GM12878 (cell line): Measurements from ENCODE around the gene FAM53B. TPM values are rescaled to one million over a fixed set of nuclear protein-coding genes. Genes with fewer than 3 reads are reported as not detected.

Experiments
- ATAC-seq: fragments of 200-7000 bp; cut with Tn5 transposase; 3 replicates; pipeline ENCODE4 v1.9.1; 2020; ENCODE audit warnings: mild to moderate bottlenecking, moderate library complexity
- BruUV-seq: library from RNA; stranded (reverse); fragments of 400-500 nt; replicated peaks from 2 replicates; lab custom pipeline; 2021; lab: Mats Ljungman, UMichigan
- CTCF ChIA-PET: fragments of 300-600 bp; sonication (Branson Sonifier 250); formaldehyde crosslinking; extraction: SDS; loops from one replicate; lab custom pipeline; 2021; ENCODE audit warnings: inconsistent platforms; lab: Yijun Ruan, JAX
- POLR2A ChIA-PET: fragments of 350-600 bp; formaldehyde crosslinking; extraction: SDS; loops from one replicate; lab custom pipeline; 2021; ENCODE audit warnings: inconsistent platforms; lab: Charles Lee
- RAD21 ChIA-PET: fragments of 300-600 bp; sonication (Branson Sonifier 250); formaldehyde crosslinking; loops from one replicate; lab custom pipeline; 2023; ENCODE audit warnings: antibody characterized with exemption; ENCODE audit not compliant: unreplicated experiment; lab: Charles Lee
- SMC1A ChIA-PET: fragments of 300-600 bp; sonication (Branson Sonifier 250); formaldehyde crosslinking; loops from one replicate; lab custom pipeline; 2023; ENCODE audit not compliant: unreplicated experiment, uncharacterized antibody; lab: Charles Lee
- DNase-seq: peaks from one replicate; pipeline ENCODE4 v3.0.0-alpha.2; 2011; ENCODE audit warnings: low read depth, low spot score
- FAIRE-seq: peaks from 3 replicates; lab custom pipeline; 2011; peaks lifted over from hg19 to GRCh38; lab: Jason Lieb, UNC
- H2AFZ ChIP-seq: 2 replicates; pipeline ENCODE4 v1.6.0; 2011; ENCODE audit warnings: low read depth, low read length, control low read depth; ENCODE audit not compliant: control insufficient read depth
- H3K27ac ChIP-seq: 2 replicates; pipeline ENCODE4 v1.5.1; 2011; ENCODE audit warnings: control low read depth; ENCODE audit not compliant: control insufficient read depth, insufficient read depth
- H3K27me3 ChIP-seq, 2 experiments: replicated peaks in 1 of 2; 2 replicates each; pipeline versions ENCODE4 v1.6.0 to v1.6.1; 2011; ENCODE audit warnings: low read length in 1 of 2; ENCODE audit not compliant: control insufficient read depth in 2 of 2, insufficient read depth in 2 of 2
- H3K36me3 ChIP-seq, 2 experiments: 2 replicates each; pipeline ENCODE4 v1.5.1; 2011; ENCODE audit warnings: low read length in 1 of 2; ENCODE audit not compliant: control insufficient read depth in 2 of 2, insufficient read depth in 2 of 2
- H3K4me1 ChIP-seq: 2 replicates; pipeline ENCODE4 v1.6.1; 2011; ENCODE audit warnings: mild to moderate bottlenecking, low read length, moderate library complexity, mixed read lengths; ENCODE audit not compliant: control insufficient read depth, insufficient read depth
- H3K4me2 ChIP-seq: 2 replicates; pipeline ENCODE4 v1.6.0; 2011; ENCODE audit warnings: control low read depth; ENCODE audit not compliant: control insufficient read depth, insufficient read depth
- H3K4me3 ChIP-seq: fragments of 200-600 bp; sonication (generic); 2 replicates; pipeline ENCODE4 v1.5.1; 2016
- H3K79me2 ChIP-seq: 2 replicates; pipeline ENCODE4 v1.6.0; 2011; ENCODE audit warnings: low read length; ENCODE audit not compliant: control insufficient read depth, insufficient read depth
- H3K9ac ChIP-seq: 2 replicates; pipeline ENCODE4 v1.8.0; 2011; ENCODE audit warnings: low read length, control low read depth, mixed read lengths; ENCODE audit not compliant: control insufficient read depth, insufficient read depth
- H3K9me3 ChIP-seq: replicated peaks from 3 replicates; pipeline ENCODE4 v1.5.1; 2011; ENCODE audit warnings: mild to moderate bottlenecking, low read length; ENCODE audit not compliant: control insufficient read depth, insufficient read depth
- H4K20me1 ChIP-seq: 2 replicates; pipeline ENCODE4 v1.6.0; 2011; ENCODE audit not compliant: control insufficient read depth, insufficient read depth
- CHD1 ChIP-seq: IDR thresholded peaks from 2 replicates; pipeline ENCODE4 v1.6.1; 2012; ENCODE audit warnings: low read depth, low read length, improper control_type of control experiment
- ESRRA ChIP-seq: IDR thresholded peaks from 2 replicates; pipeline ENCODE4 v1.6.1; 2012; ENCODE audit warnings: mild to moderate bottlenecking, low read length, improper control_type of control experiment
- FOS ChIP-seq: IDR thresholded peaks from 3 replicates; pipeline ENCODE4 v1.6.1; 2011; ENCODE audit warnings: borderline replicate concordance; ENCODE audit not compliant: insufficient read length; ENCODE audit errors: extremely low read depth
- MXI1 ChIP-seq: fragments of 150-350 bp; IDR thresholded peaks from 2 replicates; pipeline ENCODE4 v1.6.1; 2011; ENCODE audit warnings: low read depth, mild to moderate bottlenecking, inconsistent platforms, low read length, improper control_type of control experiment
- WRNIP1 ChIP-seq: IDR thresholded peaks from 2 replicates; pipeline ENCODE4 v1.6.1; 2011; ENCODE audit warnings: low read depth, low read length, improper control_type of control experiment, borderline replicate concordance
- WGBS: methylation state at CpG from one replicate; pipeline ENCODE4 v1.1.6; 2016; ENCODE audit warnings: low lambda C conversion rate; ENCODE audit not compliant: insufficient replicate concordance, insufficient coverage; ENCODE audit errors: missing lambda C conversion rate; 5-methylcytosine and 5-hydroxymethylcytosine counted together
- in situ Hi-C: fragments of 300-500 bp; cut with MboI; formaldehyde crosslinking; loops from 9 replicates; pipeline ENCODE4 v1.14.3; 2018; ENCODE audit warnings: mixed read lengths
- intact Hi-C: fragments of 100-400 bp; cut with micrococcal nuclease; formaldehyde crosslinking; loops from one replicate; pipeline ENCODE4 v1.14.2; 2022; ENCODE audit not compliant: unreplicated experiment
- polyA plus RNA-seq, 11 experiments: library from polyadenylated mRNA; depleted of rRNA in 4 of 11; unstranded in 6 of 11; stranded (reverse) in 5 of 11; fragments of >200 nt; fragmentation: Nextera tagmentation in 4 of 11; fragmentation: Illumina TruSeq in 1 of 11; extraction: Ambion mirVana in 4 of 11; extraction: Trizol in 1 of 11; gene quantifications; 1 replicate in 1 of 11; 2 replicates in 10 of 11; pipeline versions ENCODE4 v1.2.1 to v1.2.3, GENCODE V29; 2011 to 2016; ENCODE audit warnings: inconsistent platforms in 2 of 11, missing spikeins in 2 of 11, low read depth in 1 of 11
- total RNA-seq, 4 experiments: library from RNA; depleted of rRNA in 3 of 4; stranded (reverse); fragments of >200 nt in 3 of 4; fragmentation: Illumina TruSeq in 1 of 4; extraction: Trizol in 1 of 4; gene quantifications; 2 replicates each; pipeline versions ENCODE4 v1.2.1 to v1.2.3, GENCODE V29; 2013 to 2021
- TF ChIP-seq, protein P1 (sequence below): fragments of 150-350 bp; IDR thresholded peaks from 2 replicates; pipeline ENCODE4 v1.6.1; 2016; ENCODE audit warnings: low read depth, low read length

The FAM53B gene
- total and polyA plus RNA-seq, 10 of the 15 experiments (the other 5 are each of a cell fraction or from before 2014, with no cell fraction given), result 0.05 to 26.3 (median 8.1) TPM

DNA sequence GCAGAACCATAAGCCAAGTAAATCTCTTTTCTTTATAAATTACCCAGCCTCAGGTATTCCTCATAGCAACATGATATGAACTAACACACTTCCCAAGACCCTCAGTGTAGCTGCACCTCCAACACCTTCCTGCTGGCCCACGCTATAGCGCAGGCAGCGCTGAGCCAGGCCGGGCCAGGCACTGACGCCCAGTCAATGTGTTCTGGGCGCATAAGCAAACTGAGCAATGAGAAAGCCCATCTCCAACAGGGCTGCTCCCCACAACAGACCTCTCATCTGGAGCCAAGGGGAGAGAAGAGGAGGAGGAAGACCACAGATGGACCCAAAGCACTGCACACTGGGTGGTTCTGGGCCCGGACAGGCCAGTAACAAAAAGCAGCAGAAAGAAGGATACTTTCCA, 40.8 kb downstream of the FAM53B start (continued):
- TF ChIP-seq FOS (no peak), ESRRA (no peak), CHD1 (no peak), WRNIP1 (no peak)
- TF ChIP-seq, protein P1, sequence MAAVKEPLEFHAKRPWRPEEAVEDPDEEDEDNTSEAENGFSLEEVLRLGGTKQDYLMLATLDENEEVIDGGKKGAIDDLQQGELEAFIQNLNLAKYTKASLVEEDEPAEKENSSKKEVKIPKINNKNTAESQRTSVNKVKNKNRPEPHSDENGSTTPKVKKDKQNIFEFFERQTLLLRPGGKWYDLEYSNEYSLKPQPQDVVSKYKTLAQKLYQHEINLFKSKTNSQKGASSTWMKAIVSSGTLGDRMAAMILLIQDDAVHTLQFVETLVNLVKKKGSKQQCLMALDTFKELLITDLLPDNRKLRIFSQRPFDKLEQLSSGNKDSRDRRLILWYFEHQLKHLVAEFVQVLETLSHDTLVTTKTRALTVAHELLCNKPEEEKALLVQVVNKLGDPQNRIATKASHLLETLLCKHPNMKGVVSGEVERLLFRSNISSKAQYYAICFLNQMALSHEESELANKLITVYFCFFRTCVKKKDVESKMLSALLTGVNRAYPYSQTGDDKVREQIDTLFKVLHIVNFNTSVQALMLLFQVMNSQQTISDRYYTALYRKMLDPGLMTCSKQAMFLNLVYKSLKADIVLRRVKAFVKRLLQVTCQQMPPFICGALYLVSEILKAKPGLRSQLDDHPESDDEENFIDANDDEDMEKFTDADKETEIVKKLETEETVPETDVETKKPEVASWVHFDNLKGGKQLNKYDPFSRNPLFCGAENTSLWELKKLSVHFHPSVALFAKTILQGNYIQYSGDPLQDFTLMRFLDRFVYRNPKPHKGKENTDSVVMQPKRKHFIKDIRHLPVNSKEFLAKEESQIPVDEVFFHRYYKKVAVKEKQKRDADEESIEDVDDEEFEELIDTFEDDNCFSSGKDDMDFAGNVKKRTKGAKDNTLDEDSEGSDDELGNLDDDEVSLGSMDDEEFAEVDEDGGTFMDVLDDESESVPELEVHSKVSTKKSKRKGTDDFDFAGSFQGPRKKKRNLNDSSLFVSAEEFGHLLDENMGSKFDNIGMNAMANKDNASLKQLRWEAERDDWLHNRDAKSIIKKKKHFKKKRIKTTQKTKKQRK, result no peak

DNA sequence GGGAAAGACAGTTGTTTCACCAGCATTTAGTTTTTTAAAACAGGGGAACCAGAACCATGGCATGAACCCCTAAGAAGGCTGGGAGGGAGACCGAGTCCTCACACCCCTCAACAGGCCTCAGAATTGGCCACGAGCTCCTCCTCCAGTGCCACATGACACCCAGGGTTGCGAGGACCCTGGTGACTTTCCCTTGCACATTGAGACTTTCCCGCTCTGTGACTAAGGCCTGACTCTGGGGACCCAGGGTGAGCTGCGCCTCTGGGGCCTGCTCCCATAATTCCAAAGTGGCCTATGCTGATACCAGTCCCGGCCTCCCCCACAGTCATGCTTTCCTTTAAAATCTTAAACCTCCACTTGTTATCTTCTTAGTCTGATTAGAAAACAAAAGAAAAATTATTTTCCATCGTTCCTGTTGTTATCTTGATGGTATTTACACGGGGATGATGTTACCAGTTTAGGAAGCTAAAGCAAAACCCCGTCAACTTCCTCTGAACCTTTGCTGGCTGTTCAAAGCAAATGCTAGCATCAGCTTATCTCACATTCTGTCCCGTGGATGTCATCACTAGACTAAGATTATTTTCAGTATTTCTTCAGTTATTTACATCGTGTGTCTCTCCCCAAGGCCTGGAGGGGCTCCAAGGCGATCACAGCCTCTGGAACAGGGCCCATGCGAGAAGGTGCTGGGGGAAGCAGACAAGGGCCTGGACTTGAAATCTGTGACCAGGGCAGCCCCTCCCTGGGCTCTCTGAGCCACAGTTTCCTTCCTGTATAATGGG, 42.1 kb downstream of the FAM53B start:
- intact Hi-C loops, result no loop called here
- POLR2A ChIA-PET, result interaction anchor here (1.7 to 3.8 kb wide), 2 partner anchors 14 to 40 kb away, joined by 3 to 17 read pairs; no protein-coding TSS in a partner anchor
- TF ChIP-seq MXI1, result no peak
- TF ChIP-seq, all 136 proteins: peak for 0
- H3K9me3 ChIP-seq, result no peaks in the 10 kb centered on the region
- in situ Hi-C loops, result no loop called here
- SMC1A ChIA-PET, result interaction anchor here (1.1 to 3.8 kb wide), 4 partner anchors 13 to 39 kb away, joined by 3 to 26 read pairs (median 12); no protein-coding TSS in a partner anchor
- FAIRE-seq, result no peak
- H4K20me1 ChIP-seq, result no peaks in the 10 kb centered on the region
- no peak for DNase-seq
- peaks cover 48% of the 10 kb centered on the region for H3K4me1 ChIP-seq
- no TSS peak for BruUV-seq
- no peak for ATAC-seq
- H3K27ac ChIP-seq, result no peak overlapping the region
- H3K27me3 ChIP-seq, result no peaks in the 10 kb centered on the region
- RAD21 ChIA-PET, result interaction anchor here (3.1 to 14.0 kb wide), 3 partner anchors 13 to 39 kb away, joined by 14 to 266 read pairs (median 15); no protein-coding TSS in a partner anchor
- H3K79me2 ChIP-seq, result peaks cover 17% of the 10 kb centered on the region
- no peak overlapping the region for H2AFZ ChIP-seq
- CTCF ChIA-PET, result interaction anchor here (1.2 to 2.3 kb wide), 3 partner anchors 12 to 161 kb away, joined by 3 to 12 read pairs (median 3); no protein-coding TSS in a partner anchor
- no peak overlapping the region for H3K4me3 ChIP-seq
- H3K9ac ChIP-seq, result no peak overlapping the region
- no peak overlapping the region for H3K4me2 ChIP-seq
- H3K36me3 ChIP-seq, result peaks cover 5 to 28% of the 10 kb centered on the region in 2 experiments; a peak in 3 of 4 replicates
- WGBS, result 43% methylated on average over 13 of the region's 13 CpGs
